A549 treated with DMSO at 1 μM for 4 hours (cell line): ENCODE data around the gene CRY1. TPM values are rescaled to one million over a fixed set of nuclear protein-coding genes. Genes with fewer than 3 reads are reported as not detected.

Source experiments
- total RNA-seq: library from RNA; stranded (reverse); fragments of 200-300 nt; extraction: Qiagen RNA extraction; gene quantifications from 5 replicates; pipeline ENCODE4 v1.2.3, GENCODE V29; 2022; ENCODE audit warnings: low read depth

CRY1 gene
- total RNA-seq = 23.1 to 36.7 TPM (median 26.4 TPM) in 5 replicates

DNA sequence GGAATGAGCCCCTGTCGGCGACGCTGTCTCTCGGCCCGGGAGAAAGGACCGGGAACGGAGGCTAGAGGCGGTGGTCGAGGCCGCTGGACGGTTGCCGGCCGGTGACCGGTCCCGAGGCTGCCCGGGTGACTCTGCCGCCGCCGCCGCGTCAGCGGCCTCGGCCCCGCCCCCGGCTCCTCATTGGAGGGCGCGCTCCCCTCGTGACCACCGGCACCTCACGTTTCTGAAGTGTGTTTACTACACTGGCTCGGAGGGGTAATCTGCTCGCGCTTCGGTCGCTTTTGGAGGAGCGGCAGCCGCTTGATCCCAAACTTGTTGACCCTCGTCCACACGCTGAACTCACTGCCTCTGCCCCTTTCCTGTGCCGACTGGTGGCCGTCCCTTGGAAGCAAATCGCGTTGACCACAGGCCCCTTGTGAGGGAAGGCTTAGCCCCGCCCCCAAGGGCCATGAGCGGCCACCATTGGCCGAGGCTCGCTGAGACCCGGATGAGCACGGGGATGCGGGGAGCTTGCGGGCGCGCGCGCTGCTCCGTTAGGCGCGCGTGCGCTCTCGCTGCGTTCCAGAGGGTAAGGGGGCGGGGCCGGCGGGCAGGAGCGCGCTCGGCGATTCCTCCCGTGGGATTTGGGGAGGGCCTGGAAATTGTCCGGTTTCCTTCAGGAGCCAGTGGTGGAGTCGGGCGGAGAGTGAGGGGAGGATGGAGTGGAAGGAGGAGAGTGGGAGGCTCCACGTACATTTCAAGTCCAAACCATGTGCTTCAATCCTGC is at the start of gene CRY1:
Gene CRY1, minus strand, starts transcription at position 133 of the 766 bp plus-strand sequence. CDS start 588 bp downstream, outside the sequence.

DNA sequence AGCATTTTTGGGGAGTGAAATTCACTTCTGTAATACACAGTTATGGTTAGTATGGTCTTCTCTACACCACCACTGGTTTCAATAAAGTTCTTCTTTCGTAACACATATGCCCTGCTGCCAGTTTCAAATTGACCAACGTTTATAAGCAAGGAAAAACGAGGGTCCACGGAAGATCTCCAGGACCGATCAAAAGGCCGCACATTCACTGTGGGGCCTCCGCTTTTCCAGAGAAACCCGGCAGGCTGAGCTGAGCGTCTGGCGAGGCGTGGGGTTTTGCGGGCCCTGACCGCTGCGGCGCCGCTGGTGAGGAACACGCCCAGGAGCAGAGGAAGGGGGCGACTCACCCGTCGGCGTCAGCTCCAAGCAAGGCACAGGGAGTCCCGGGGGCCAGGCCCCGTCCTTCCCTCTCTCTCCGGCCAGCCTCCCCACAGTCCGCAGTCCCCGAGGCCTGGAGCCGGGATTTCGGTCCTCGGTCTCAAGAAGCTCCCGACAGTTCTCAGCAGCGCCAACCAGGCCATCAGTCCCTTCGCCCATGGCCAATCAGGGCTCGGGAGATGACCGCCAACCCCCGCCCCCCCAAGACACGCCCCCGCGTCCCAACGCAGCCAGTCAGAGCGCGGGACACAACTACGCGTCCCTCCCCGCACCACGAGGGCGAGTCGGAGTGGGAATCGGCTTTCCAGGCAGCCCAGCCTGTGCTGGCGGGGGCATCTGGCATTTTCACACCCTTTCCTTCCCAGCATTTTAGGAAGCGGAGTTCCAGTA is 106.5 kb downstream of the CRY1 start, which contains the start of gene MTERF2:
Gene MTERF2, minus strand, starts transcription at position 522 of the 765 bp plus-strand sequence. CDS start 8,432 bp downstream, outside the sequence.

DNA sequence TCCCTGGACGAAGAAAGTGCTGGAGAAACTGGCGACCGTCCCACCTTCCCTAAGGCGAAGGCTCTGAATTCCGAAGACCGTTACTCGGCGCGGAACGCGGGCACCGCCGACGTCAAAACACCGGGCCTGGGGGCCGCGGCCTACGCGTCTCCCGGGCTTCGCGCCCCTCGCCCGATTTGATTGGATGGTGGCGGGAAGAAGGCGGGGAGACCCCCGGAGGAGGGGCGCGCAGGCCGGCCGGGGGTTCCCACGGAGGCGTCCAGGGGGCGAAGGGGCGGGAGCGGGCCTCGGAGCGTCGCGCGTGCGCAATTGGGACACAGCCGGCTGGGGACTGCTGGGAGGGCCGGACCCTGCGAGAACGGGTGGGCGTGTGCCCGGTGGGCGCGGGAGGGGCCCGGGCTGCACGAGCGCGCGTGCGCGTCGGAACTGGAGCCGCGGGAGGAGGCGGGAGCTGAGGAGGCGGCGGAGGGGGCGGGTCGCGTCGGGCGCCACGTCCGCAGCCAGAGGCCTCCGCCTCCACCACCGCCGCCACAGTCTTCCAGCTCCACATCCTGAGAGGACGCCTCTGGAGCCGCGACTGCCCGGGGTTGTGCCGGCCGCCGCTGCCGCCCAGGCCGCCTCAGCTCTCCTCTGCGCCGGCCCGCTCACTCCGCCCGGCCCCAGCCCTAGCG is 137.8 kb downstream of the CRY1 start, which contains the start of gene TMEM263:
Gene TMEM263, plus strand, starts transcription at position 531 of the 671 bp plus-strand sequence. CDS start 11,210 bp downstream, outside the sequence.

Other genes starting within 250 kb of the CRY1 start
- 29.9 to 39.3 TPM (median 33.7 TPM) in 5 replicates for gene TMEM263, start 137.6 kb downstream of the CRY1 start, total RNA-seq
- 3.9 to 5.0 TPM (median 4.5 TPM) in 5 replicates for gene MTERF2, start 106.4 kb downstream of the CRY1 start, total RNA-seq